Endothelial cell of umbilical vein (primary cell): ENCODE results near the gene MAPK9. TPM values are rescaled to one million over a fixed set of nuclear protein-coding genes. Genes with fewer than 3 reads are reported as not detected.

ENCODE experiments used
- BruUV-seq: library from RNA; stranded (reverse); fragments of 400-500 nt; replicated peaks from 2 replicates; lab custom pipeline; 2021; lab: Mats Ljungman, UMichigan
- CTCF ChIA-PET: fragments of 300-600, 350-600 bp; sonication (Branson Sonifier 250); formaldehyde crosslinking; loops from one replicate; lab custom pipeline; 2021; ENCODE audit warnings: antibody characterized with exemption, inconsistent platforms; lab: Charles Lee
- POLR2A ChIA-PET: fragments of 300-600, 350-600 bp; sonication (Branson Sonifier 250); formaldehyde crosslinking; loops from one replicate; lab custom pipeline; 2021; ENCODE audit warnings: antibody characterized with exemption, inconsistent platforms; lab: Charles Lee
- DNase-seq: peaks from one replicate; pipeline ENCODE4 v3.0.0-alpha.2; 2011; ENCODE audit warnings: low read depth, low spot score
- FAIRE-seq: peaks from 2 replicates; lab custom pipeline; 2011; peaks lifted over from hg19 to GRCh38; lab: Jason Lieb, UNC
- H2AFZ ChIP-seq: 2 replicates; pipeline ENCODE4 v1.6.0; 2012; ENCODE audit warnings: low read depth, low read length, control low read depth, inconsistent platforms
- H3K27ac ChIP-seq: 2 replicates; pipeline ENCODE4 v1.5.1; 2011; ENCODE audit warnings: low read depth, mild to moderate bottlenecking, control low read depth, low read length, moderate library complexity; ENCODE audit not compliant: insufficient read depth
- H3K27me3 ChIP-seq, 2 experiments: 2 replicates each; pipeline versions ENCODE4 v1.6.0 to v1.6.1; 2011; ENCODE audit warnings: low read length in 2 of 2, mixed read lengths in 1 of 2; ENCODE audit not compliant: control insufficient read depth in 2 of 2, insufficient read depth in 2 of 2
- H3K36me3 ChIP-seq, 2 experiments: 2 replicates in 1 of 2; 3 replicates in 1 of 2; pipeline ENCODE4 v1.5.1; 2011; ENCODE audit warnings: low read length in 2 of 2, mild to moderate bottlenecking in 1 of 2, moderate library complexity in 1 of 2; ENCODE audit not compliant: control insufficient read depth in 2 of 2, insufficient read depth in 2 of 2; ENCODE audit errors: extremely low read depth in 1 of 2
- H3K4me1 ChIP-seq: 3 replicates; pipeline ENCODE4 v1.5.1; 2011; ENCODE audit warnings: mild to moderate bottlenecking, low read length; ENCODE audit not compliant: control insufficient read depth, insufficient read depth; ENCODE audit errors: extremely low read depth
- H3K4me2 ChIP-seq: 2 replicates; pipeline ENCODE4 v1.6.1; 2011; ENCODE audit warnings: low read length, control low read depth, mixed read lengths; ENCODE audit not compliant: insufficient read depth
- H3K4me3 ChIP-seq, 3 experiments: fragments of 200-600 bp in 1 of 3; sonication (generic), shearing (Covaris generic) in 1 of 3; replicated peaks in 1 of 3; 2 replicates each; pipeline ENCODE4 v1.5.1; 2011 to 2016; ENCODE audit warnings: control low read depth in 3 of 3, low read length in 3 of 3, mild to moderate bottlenecking in 2 of 3, inconsistent platforms in 1 of 3, low read depth in 1 of 3, moderate library complexity in 1 of 3; ENCODE audit not compliant: insufficient read depth in 1 of 3
- H3K79me2 ChIP-seq: 2 replicates; pipeline ENCODE4 v1.6.0; 2012; ENCODE audit warnings: low read length, inconsistent platforms; ENCODE audit not compliant: control insufficient read depth, insufficient read depth
- H3K9ac ChIP-seq: replicated peaks from 2 replicates; pipeline ENCODE3; 2011; ENCODE audit warnings: low read length, control low read depth; ENCODE audit not compliant: insufficient read depth; ENCODE audit errors: extremely low read depth
- H3K9me1 ChIP-seq: replicated peaks from 3 replicates; pipeline ENCODE4 v1.6.0; 2011; ENCODE audit warnings: mild to moderate bottlenecking, low read length; ENCODE audit not compliant: control insufficient read depth, insufficient read depth; ENCODE audit errors: extremely low read depth
- H3K9me3 ChIP-seq: replicated peaks from 2 replicates; pipeline ENCODE4 v1.5.1; 2012; ENCODE audit warnings: low read length, inconsistent platforms; ENCODE audit not compliant: control insufficient read depth, insufficient read depth
- H4K20me1 ChIP-seq: replicated peaks from 2 replicates; pipeline ENCODE3; 2011; ENCODE audit warnings: mild to moderate bottlenecking, low read length; ENCODE audit not compliant: control insufficient read depth, insufficient read depth; ENCODE audit errors: extremely low read depth
- EZH2 ChIP-seq: IDR thresholded peaks from 2 replicates; pipeline ENCODE4 v1.6.1; 2012; ENCODE audit warnings: borderline replicate concordance, low read depth, mild to moderate bottlenecking, moderate library complexity, low read length, inconsistent platforms; ENCODE audit not compliant: severe bottlenecking
- FOS ChIP-seq: IDR thresholded peaks from 2 replicates; pipeline ENCODE4 v1.6.1; 2011; ENCODE audit warnings: mild to moderate bottlenecking, low read length, moderate library complexity, borderline replicate concordance; ENCODE audit not compliant: insufficient read depth
- GATA2 ChIP-seq: IDR thresholded peaks from 2 replicates; pipeline ENCODE4 v1.7.0; 2011; ENCODE audit warnings: low read depth, mild to moderate bottlenecking, moderate library complexity, mixed read lengths, low read length; ENCODE audit not compliant: insufficient read length, insufficient read depth
- JUN ChIP-seq: IDR thresholded peaks from 2 replicates; pipeline ENCODE4 v1.6.1; 2011; ENCODE audit warnings: borderline replicate concordance, low read depth; ENCODE audit not compliant: insufficient read length, insufficient read depth
- MAX ChIP-seq: IDR thresholded peaks from 2 replicates; pipeline ENCODE4 v1.6.1; 2011; ENCODE audit not compliant: insufficient read depth, insufficient read length
- MYC ChIP-seq: IDR thresholded peaks from one replicate; pipeline ENCODE4 v1.6.1; 2011; ENCODE audit warnings: mild to moderate bottlenecking, low read depth, low read length
- POLR2A ChIP-seq: IDR thresholded peaks from 2 replicates; pipeline ENCODE4 v1.6.1; 2012; ENCODE audit warnings: low read depth, mild to moderate bottlenecking, control low read depth, low read length
- POLR2AphosphoS5 ChIP-seq: IDR thresholded peaks from 2 replicates; pipeline ENCODE4 v1.6.1; 2012; ENCODE audit warnings: low read depth, mild to moderate bottlenecking, control low read depth, low read length, moderate library complexity; ENCODE audit not compliant: insufficient read depth
- dilution Hi-C: fragments of 300-500 bp; cut with MboI; formaldehyde crosslinking; loops from one replicate; pipeline ENCODE4 v1.15.0; 2019; ENCODE audit warnings: low sequenced_read_pairs; ENCODE audit not compliant: extremely low pct_ligation_motif_present
- intact Hi-C: fragments of 100-400 bp; cut with micrococcal nuclease; formaldehyde crosslinking; loops from one replicate; pipeline ENCODE4 v1.10.0; 2022
- polyA plus RNA-seq, 4 experiments: library from polyadenylated mRNA; depleted of rRNA in 3 of 4; stranded (reverse) in 3 of 4; unstranded in 1 of 4; fragments of >200 nt; gene quantifications; 2 replicates each; pipeline versions ENCODE4 v1.2.1 to v1.2.3, GENCODE V29; 2011 to 2012; ENCODE audit warnings: missing spikeins in 1 of 4
- total RNA-seq: library from RNA; stranded (reverse); gene quantifications from 2 replicates; pipeline ENCODE4 v1.2.3, GENCODE V29; 2021
- TF ChIP-seq, protein P1 (sequence below), 2 donors: IDR thresholded peaks; 1 replicate in 1 of 2; 2 replicates in 1 of 2; pipeline ENCODE4 v1.5.1; 2011; ENCODE audit warnings: low read length in 2 of 2, mild to moderate bottlenecking in 2 of 2, moderate library complexity in 2 of 2, control low read depth in 1 of 2, inconsistent platforms in 1 of 2, low read depth in 1 of 2; ENCODE audit not compliant: insufficient read depth in 1 of 2; ENCODE audit errors: extremely low read depth in 1 of 2

The MAPK9 gene
- total and polyA plus RNA-seq, 2 donors (not counting 3 experiments of a cell fraction or from before 2014, with no cell fraction given), result 24.6 to 34.8 TPM

DNA sequence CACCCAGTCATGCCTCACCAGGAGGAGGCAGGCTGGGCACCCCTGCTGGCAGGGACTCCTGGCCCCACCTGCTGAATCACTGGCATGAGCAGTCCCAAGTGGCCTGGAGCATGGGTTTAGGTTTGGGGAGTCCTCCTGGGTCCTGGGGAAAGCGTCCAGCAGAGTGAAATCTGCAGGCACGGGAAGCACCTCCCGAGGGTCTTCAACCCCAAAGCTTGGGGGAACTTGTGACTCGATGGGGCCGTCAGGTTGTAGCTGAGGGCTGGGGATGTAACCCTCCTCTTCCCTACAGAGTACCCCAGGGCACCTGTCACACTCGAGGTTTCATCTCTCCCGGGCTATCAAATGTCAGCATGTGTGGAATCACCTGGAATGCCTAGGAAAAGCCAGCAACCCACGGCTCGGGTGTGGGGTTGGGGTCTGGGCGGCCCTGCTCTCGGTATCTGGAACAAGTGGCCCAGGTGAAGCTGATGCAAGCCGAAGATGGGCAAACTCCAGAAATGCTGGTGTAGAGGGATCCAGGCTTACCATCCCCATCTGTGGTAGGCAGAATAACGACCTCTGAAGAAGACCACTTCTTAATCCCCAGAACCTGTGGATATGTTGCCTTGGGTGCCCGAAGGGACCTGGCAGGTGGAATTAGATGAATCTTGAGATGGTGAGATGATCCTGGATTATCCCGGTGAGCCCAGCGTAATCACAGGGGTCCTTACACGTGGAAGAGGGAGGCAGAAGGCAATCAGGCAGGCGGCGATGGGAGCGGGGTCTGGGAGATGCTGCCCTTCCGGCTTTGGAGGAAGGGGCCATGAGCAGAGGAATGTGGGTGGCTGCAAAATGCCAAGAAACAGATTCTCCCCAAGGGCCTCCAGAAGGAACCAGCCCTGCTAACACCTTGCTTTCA, 76.8 kb downstream of the MAPK9 start:
- TF ChIP-seq FOS (no peak), JUN (no peak), MYC (no peak), POLR2AphosphoS5 (no peak), MAX (no peak), POLR2A (no peak), GATA2 (no peak), EZH2 (no peak)
- TF ChIP-seq, protein P1, sequence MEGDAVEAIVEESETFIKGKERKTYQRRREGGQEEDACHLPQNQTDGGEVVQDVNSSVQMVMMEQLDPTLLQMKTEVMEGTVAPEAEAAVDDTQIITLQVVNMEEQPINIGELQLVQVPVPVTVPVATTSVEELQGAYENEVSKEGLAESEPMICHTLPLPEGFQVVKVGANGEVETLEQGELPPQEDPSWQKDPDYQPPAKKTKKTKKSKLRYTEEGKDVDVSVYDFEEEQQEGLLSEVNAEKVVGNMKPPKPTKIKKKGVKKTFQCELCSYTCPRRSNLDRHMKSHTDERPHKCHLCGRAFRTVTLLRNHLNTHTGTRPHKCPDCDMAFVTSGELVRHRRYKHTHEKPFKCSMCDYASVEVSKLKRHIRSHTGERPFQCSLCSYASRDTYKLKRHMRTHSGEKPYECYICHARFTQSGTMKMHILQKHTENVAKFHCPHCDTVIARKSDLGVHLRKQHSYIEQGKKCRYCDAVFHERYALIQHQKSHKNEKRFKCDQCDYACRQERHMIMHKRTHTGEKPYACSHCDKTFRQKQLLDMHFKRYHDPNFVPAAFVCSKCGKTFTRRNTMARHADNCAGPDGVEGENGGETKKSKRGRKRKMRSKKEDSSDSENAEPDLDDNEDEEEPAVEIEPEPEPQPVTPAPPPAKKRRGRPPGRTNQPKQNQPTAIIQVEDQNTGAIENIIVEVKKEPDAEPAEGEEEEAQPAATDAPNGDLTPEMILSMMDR (IDR thresholded peaks at IDR 0.05; ENCODE audit: extremely low read depth in 1 of 2, insufficient read depth in 1 of 2, low read depth in 1 of 2, low read length in 2 of 2), result no peak
- CTCF ChIA-PET, result no interaction called here
- intact Hi-C loops, result no loop called here
- H3K9me3 ChIP-seq, result no peaks in the 10 kb centered on the region
- BruUV-seq, result no TSS peak
- H3K4me3 ChIP-seq, result no peak overlapping the region
- no peak for DNase-seq
- no peak overlapping the region for H3K9ac ChIP-seq
- H3K27me3 ChIP-seq, result no peaks in the 10 kb centered on the region
- dilution Hi-C loops, result no loop called here
- no peak overlapping the region for H2AFZ ChIP-seq
- no peak overlapping the region for H3K27ac ChIP-seq
- no peak for FAIRE-seq
- H3K9me1 ChIP-seq, result no peaks in the 10 kb centered on the region
- H3K4me1 ChIP-seq, result no peaks in the 10 kb centered on the region
- no peaks in the 10 kb centered on the region for H3K79me2 ChIP-seq
- no peaks in the 10 kb centered on the region for H3K36me3 ChIP-seq
- no peak overlapping the region for H3K4me2 ChIP-seq
- POLR2A ChIA-PET, result no interaction called here
- H4K20me1 ChIP-seq, result no peaks in the 10 kb centered on the region
